Ramos (cell line): ENCODE measurements around the gene MRPS10.
"Not testable (repeated sequence)": the region's sequence is repeated elsewhere in the genome, so short reads cannot be mapped to it uniquely, and the experiment has no call there.

ENCODE experiments used
- in situ Hi-C: fragments of 300-500 bp; cut with MboI; formaldehyde crosslinking; loops from one replicate; pipeline ENCODE4 v1.14.3; 2022; ENCODE audit warnings: low sequenced_read_pairs; ENCODE audit not compliant: unreplicated experiment

The MRPS10 gene

DNA sequence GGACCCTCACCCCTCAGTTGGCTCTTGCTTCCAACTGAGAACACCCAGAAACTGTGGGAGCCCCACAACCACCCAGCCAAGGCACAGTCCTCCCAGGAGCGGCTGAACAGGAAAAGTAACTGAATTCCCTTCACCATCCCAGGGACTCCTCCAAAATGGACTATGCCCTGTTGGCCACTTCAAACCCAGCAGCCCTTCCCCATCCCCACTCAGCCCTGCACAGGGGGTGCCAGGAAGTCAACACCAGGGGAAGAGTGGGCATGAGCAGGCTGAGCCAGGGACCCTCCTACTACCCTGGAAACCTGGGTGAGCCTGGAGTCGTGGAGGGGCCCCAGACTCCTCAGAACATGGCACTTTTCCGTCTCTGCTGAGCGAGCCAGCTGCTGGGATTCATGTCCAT is 33.2 kb downstream of the MRPS10 start:
- in situ Hi-C loops = no loop called here

DNA sequence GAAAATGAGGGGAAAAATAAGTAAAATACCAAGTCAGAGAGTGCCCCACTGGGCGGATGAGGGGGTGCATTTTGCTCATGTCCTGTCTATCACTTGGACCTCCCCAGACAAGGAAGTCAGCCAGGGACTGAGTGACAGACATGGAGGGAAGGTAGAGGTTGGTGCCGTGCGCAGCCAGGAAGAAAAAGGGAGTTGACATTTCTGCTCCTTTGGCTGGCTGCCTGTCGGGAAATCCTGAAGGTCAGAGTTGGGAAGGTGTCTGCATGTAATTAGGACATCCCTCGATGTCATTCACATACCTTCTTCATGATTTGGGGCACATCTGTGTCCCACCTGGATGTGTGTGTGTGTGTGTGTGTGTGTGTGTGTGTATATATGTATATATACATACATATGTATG is 35.6 kb downstream of the MRPS10 start:
- in situ Hi-C loops = no loop called here

GRCh38 chr6:42179945-42180313 is 37.7 kb downstream of the MRPS10 start:
- in situ Hi-C loops = no loop called here

DNA sequence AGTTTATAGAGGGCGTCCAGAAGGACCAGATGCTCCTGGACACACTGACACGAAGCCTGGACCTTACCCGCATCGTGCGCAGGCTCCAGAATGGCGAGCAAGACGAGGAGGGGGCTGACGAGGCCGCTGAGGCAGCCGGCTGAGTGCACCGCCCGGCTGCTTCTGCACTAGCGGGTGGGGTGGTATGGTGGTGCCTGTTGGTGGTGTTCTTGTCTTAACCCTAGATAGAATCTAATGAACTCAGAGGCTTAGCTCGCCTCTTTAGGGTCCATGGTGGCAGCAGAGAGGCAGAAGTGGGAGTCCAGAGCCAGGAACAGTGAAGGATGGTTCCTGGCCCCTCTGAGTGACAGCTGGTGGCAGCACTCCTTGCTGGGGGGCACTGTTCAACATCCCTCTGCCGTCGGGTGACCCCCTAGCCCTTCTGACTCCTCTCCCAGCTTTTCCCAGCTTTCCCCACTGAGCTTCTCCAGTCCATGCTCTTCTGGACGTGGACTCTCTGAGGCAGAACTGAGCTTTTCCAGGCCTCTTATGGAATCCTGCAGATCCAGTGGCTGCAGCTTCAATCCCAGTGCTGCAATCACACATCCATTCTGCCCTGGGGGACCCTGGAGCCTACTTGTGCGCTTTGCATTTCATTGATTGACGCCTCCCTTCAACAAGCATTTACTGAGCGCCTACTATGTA is 38.3 kb downstream of the MRPS10 start:
- in situ Hi-C loops = no loop called here

- in situ Hi-C loops = no loop called here
Observed at GRCh38 chr6:42177514-42178364, 39.9 kb downstream of the MRPS10 start.

GRCh38 chr6:42176981-42177380 is 40.7 kb downstream of the MRPS10 start:
- in situ Hi-C loops = no loop called here

GRCh38 chr6:42175860-42176259 is 41.8 kb downstream of the MRPS10 start:
- in situ Hi-C loops = no loop called here

DNA sequence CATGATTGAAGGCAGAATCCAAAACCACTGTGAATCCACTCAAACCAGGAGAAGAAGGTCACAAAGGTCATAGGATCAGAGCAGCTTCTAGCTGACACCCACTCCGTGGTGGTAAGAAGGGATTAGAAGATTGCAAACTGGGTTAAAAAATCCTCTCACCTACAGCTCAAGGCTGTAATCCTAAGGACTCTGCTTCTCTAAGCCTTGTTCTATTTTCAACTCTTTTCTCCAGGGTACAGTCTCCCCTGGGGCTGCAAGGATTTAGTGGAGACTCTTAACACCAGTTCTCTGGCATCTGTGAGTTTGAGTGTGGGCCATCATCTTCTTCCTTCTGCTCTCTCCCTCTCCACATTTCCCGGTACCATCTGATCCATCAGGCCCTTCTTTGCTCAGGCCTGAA is 44.6 kb downstream of the MRPS10 start, which contains the start of gene GUCA1A:
Gene GUCA1A, plus strand, starts transcription at position 264 of the 400 bp plus-strand sequence. CDS start 250 bp downstream, outside the sequence.
- in situ Hi-C loops = no loop called here

- in situ Hi-C loops = no loop called here
Observed at GRCh38 chr6:42171813-42172581, 45.7 kb downstream of the MRPS10 start.

- in situ Hi-C loops = not testable (repeated sequence)
Observed at GRCh38 chr6:42169780-42170179, 47.9 kb downstream of the MRPS10 start.

- in situ Hi-C loops = no loop called here
Observed at GRCh38 chr6:42168650-42169049, 49.0 kb downstream of the MRPS10 start.

GRCh38 chr6:42166444-42167141 is 51.1 kb downstream of the MRPS10 start:
- in situ Hi-C loops = no loop called here

DNA sequence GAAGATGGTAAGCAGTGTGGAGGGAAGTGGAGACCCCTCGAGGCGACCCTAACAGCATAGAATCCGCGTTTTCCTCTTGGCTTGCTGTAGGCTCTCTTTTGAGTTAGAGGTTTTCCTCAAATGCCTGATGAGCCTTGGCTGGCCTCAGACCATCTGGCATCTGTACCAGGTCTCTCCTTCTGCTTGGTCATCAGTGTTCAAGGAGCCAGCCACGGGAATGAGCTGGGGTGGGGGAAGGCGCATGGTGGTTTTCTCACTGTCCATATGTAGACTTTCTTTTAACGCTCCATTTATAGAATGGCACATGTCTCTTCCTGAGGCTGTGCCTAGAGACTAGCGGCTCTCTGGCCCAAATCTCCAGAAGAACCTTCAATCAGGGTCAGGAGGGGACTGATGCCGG is 52.6 kb downstream of the MRPS10 start:
- in situ Hi-C loops = no loop called here

DNA sequence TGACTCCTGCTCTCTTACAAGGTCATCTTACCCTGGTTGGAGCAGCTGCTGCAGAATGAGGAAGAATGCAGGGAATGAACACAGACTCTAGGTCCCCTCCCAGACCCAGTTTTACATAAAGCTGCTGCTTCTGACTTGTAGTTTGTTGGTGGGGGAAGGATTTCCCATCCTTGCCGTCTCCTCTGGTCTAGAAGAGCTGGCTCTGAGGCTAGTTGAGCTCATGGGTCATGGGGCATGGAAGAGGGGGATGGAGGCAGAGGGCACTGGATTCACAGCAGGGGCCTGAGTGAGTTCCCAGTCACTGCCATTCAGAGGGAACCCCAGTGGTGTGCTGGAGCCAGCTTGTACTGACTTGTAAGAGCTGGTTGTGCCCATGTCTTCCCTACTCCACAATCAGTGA is 53.7 kb downstream of the MRPS10 start:
- in situ Hi-C loops = no loop called here

- in situ Hi-C loops = no loop called here
Observed at GRCh38 chr6:42162812-42163211, 54.8 kb downstream of the MRPS10 start.

GRCh38 chr6:42162384-42162783 is 55.3 kb downstream of the MRPS10 start:
- in situ Hi-C loops = no loop called here

DNA sequence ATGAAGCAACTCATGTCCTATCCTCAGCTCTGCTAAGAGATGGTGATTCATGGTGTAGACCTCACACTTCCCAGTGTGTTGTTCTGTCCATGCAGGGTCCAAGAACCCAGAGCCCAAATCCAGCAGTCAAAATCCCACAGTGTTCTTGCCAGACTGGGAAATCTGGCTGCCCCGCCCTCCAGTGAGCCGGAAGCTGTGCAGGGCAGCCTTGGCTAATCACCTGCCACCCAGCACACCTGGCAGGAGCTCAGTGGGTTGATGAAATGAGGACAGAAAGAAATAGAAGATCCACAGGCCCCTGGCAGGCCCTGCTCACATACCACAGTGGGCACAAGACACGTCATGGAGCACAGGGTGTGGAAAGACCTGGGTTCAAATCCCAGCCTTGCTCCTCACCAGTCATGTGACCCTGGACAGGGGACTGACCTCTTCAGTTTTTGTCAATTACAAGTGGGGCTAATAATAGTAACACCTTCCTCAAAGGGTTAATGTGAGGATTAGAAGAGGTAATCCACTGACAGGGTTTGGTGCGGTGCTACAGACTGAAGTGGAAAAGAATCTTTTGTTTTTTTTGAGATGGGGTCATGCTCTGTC is 58.1 kb downstream of the MRPS10 start:
- in situ Hi-C loops = no loop called here

DNA sequence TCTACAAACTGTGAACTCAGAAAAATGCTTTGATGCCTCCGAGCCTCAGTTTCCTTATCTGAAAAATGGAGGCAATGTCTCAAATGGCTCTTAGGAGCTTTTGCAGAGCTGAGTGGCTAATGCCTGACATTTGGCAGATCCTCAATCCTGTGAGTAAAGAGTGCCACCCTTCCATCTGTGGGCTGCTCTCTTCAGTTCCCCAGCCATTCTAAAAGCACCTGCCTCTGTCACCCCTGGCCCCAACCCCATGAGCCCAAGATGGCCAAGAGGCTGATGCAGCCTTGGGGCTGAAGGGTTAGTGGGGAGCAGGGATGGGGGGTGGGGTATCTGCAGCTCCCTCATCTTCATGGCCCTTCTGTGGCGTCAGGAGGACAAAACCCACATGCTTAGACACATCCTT is 59.0 kb downstream of the MRPS10 start:
- in situ Hi-C loops = no loop called here

DNA sequence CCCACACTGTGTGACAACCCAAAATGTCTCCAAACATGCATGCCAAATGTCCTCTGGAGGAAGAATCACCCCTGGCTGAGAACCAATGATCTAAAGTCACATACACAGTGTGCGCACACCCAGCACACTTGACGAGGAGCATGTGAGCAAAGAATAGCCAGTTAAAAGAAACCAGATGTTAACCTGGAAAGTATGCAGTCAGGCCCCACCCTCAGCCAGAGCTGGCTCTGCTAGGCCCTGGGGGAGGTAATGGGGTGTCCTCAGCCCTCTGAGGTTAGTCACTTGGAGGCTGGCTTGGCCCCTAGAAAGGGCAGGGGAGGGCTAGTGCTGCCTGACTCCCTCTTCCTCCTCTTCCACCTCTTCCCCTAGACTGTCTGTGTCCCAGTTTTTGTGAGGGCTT is 59.6 kb downstream of the MRPS10 start:
- in situ Hi-C loops = no loop called here
